Measurements from ENCODE around the gene APLP1.
A peak's percentile ranks its signal among the peaks of the same experiment; 100 is the strongest.

Gene APLP1

DNA sequence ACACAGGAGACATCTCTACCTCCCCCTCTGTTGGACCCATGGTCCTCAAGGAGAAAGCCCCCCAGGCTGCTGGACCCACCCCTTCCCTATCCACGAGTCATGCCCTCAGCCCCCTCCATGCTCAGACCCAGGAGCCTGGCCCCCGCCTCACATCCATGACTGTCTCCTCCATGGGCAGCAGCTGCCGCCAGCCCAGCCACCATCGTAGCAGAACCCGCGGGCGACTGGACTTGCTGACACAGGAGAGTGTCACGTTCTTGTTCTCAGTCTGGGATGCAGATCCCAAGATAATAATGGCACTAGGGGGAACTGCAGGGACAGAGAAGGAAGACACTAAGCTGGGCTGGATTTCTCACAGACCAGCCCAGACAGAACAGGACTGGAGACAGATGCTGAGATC is 19.9 kb upstream of the APLP1 start:
- Histone ChIP-seq H3K27ac (no peak overlapping the region), H3K9me3 (ENCODE audit: low read depth, low read length) (no peaks in the 10 kb centered on the region), H3K9ac (ENCODE audit: insufficient read length) (no peak overlapping the region), H3K36me3 (ENCODE audit: insufficient read depth, low read length) (no peaks in the 10 kb centered on the region), H3K4me3 (no peak overlapping the region)
- no peak for TF ChIP-seq EZH2 (IDR thresholded peaks at IDR 0.05)
- TF ChIP-seq FOXP2 (optimal IDR thresholded peaks at IDR 0.05; ENCODE audit: control extremely low read depth, extremely low read length, insufficient read depth): no peak
- no peak for TF ChIP-seq POLR2AphosphoS5 (IDR thresholded peaks at IDR 0.05; ENCODE audit: borderline replicate concordance, low read depth, low read length)
- DNase-seq (ENCODE audit: low read depth, low spot score): no peak

DNA sequence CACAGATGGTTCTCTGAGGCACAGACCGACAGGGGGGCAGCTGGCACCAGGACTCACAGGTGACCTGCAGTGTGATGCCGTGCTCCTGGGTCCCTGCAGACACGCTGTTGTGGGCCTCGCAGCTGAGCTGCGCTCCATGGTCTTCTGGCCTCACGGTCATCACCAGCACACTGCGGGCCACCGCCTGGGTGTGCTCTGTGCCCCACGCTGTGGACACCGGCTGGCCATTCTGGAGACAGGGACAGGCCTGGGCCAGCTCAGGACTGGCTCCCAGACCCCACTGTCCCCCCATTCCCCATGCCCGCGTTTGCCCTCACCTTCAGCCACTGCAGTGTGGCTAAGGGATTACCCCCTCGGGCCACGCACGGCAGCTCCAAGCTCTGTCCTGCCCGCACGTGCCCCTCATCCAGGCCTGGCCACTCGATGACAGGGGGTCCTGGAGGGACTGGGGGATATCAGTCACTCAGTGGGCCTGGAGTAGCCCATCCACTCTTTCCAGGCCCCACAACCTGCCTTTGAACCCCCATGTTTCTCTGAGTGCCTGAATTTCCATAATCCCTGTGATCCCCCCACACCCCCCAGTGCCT is 19.4 kb upstream of the APLP1 start:
- no peak overlapping the region for H3K9ac ChIP-seq (ENCODE audit: insufficient read length)
- no peak for TF ChIP-seq POLR2AphosphoS5 (IDR thresholded peaks at IDR 0.05; ENCODE audit: borderline replicate concordance, low read depth, low read length)
- no peak for TF ChIP-seq FOXP2 (optimal IDR thresholded peaks at IDR 0.05; ENCODE audit: control extremely low read depth, extremely low read length, insufficient read depth)
- no peak for TF ChIP-seq EZH2 (IDR thresholded peaks at IDR 0.05)
- no peak overlapping the region for H3K27ac ChIP-seq
- H3K36me3 ChIP-seq (ENCODE audit: insufficient read depth, low read length): no peaks in the 10 kb centered on the region
- no peak for DNase-seq (ENCODE audit: low read depth, low spot score)
- H3K9me3 ChIP-seq (ENCODE audit: low read depth, low read length): no peaks in the 10 kb centered on the region
- no peak overlapping the region for H3K4me3 ChIP-seq

GRCh38 chr19:35851213-35852028 is 17.0 kb upstream of the APLP1 start:
- no peak overlapping the region for H3K27ac ChIP-seq
- no peak for TF ChIP-seq FOXP2 (optimal IDR thresholded peaks at IDR 0.05; ENCODE audit: control extremely low read depth, extremely low read length, insufficient read depth)
- no peak for TF ChIP-seq POLR2AphosphoS5 (IDR thresholded peaks at IDR 0.05; ENCODE audit: borderline replicate concordance, low read depth, low read length)
- no peak for DNase-seq (ENCODE audit: low read depth, low spot score)
- no peak overlapping the region for H3K9ac ChIP-seq (ENCODE audit: insufficient read length)
- H3K36me3 ChIP-seq (ENCODE audit: insufficient read depth, low read length): no peaks in the 10 kb centered on the region
- no peak overlapping the region for H3K4me3 ChIP-seq
- no peaks in the 10 kb centered on the region for H3K9me3 ChIP-seq (ENCODE audit: low read depth, low read length)

- no peak within 1 kb of the TSS for H3K9ac ChIP-seq (ENCODE audit: insufficient read length)
- H3K9me3 ChIP-seq (ENCODE audit: low read depth, low read length): no peaks in the 10 kb centered on the region
- H3K4me3 ChIP-seq: no peak within 1 kb of the TSS
- H3K27ac ChIP-seq: no peak within 1 kb of the TSS
- H3K36me3 ChIP-seq (ENCODE audit: insufficient read depth, low read length): no peaks in the 10 kb centered on the region
- DNase-seq (ENCODE audit: low read depth, low spot score): no peak
- TF ChIP-seq EZH2 (IDR thresholded peaks at IDR 0.05) (no peak), POLR2AphosphoS5 (IDR thresholded peaks at IDR 0.05; ENCODE audit: borderline replicate concordance, low read depth, low read length) (no peak), FOXP2 (optimal IDR thresholded peaks at IDR 0.05; ENCODE audit: control extremely low read depth, extremely low read length, insufficient read depth) (no peak)
Measured at GRCh38 chr19:35852029-35852780, 16.2 kb upstream of the APLP1 start, which contains the start of gene NPHS1. NPHS1 (minus strand) TSS chr19:35852504; CDS start chr19:35851837, 667 bp downstream.

DNA sequence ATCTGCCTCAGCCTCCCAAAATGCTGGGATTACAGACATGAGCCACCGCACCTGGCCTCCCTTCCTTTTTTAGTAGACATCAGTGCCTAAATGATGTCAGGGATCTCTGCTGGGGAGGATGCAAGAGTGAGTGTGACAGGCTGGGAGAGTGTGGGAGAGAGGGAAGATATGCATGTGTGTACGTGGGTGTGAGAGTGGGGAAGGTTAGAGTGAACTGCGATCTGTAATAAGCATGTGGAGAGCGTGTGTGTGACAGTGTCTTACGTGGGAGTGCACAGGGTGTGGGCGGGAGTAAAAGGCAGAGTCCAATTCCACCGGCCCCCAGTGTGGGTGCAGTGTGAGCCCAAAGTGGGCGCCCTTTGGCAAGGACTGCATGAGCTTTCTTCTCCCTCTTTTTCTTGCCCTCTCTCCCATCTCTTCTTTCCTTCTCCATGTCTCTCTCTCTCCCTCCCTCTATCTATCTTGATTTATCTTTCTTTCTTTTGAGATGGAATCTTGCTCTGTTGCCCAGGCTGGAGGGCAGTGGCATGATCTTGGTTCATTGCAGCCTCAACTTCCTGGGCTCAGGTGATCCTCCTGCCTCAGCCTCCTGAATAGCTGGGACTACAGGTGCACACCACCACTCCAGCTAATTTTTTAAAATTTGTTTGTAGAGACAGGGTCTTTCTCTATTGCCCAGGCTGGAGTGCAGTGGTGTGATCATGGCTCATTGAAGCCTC is 15.2 kb upstream of the APLP1 start:
- no peak for DNase-seq (ENCODE audit: low read depth, low spot score)
- TF ChIP-seq EZH2 (IDR thresholded peaks at IDR 0.05) (no peak), POLR2AphosphoS5 (IDR thresholded peaks at IDR 0.05; ENCODE audit: borderline replicate concordance, low read depth, low read length) (no peak), FOXP2 (optimal IDR thresholded peaks at IDR 0.05; ENCODE audit: control extremely low read depth, extremely low read length, insufficient read depth) (no peak)
- Histone ChIP-seq H3K27ac (no peak overlapping the region), H3K9me3 (ENCODE audit: low read depth, low read length) (no peaks in the 10 kb centered on the region), H3K4me3 (no peak overlapping the region), H3K36me3 (ENCODE audit: insufficient read depth, low read length) (no peaks in the 10 kb centered on the region), H3K9ac (ENCODE audit: insufficient read length) (no peak overlapping the region)

DNA sequence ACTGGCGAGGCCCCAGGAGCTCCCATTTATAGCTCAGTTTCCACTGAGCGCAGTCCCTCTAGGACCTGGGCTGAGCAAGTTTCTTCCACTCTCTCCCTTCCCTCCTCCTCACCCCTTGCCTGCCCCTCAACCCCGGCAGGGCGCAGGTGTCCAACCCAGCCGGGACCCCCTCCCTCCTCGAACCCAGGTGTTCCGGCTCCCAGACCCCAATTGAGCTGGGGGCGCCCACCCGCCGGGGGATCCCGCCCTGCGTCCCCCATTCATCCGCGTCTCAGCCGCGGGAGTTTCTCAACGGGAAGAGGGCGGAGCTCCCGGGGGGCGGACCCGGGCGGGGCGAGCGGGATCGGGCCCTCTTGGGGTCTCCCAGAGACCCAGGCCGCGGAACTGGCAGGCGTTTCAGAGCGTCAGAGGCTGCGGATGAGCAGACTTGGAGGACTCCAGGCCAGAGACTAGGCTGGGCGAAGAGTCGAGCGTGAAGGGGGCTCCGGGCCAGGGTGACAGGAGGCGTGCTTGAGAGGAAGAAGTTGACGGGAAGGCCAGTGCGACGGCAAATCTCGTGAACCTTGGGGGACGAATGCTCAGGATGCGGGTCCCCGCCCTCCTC is 11.7 kb upstream of the APLP1 start, which contains the start of gene KIRREL2:
Gene KIRREL2 (plus strand): TSS at position 366 of the 604 bp plus-strand sequence. CDS start 209 bp downstream, at position 575.
- no peak for TF ChIP-seq FOXP2 (optimal IDR thresholded peaks at IDR 0.05; ENCODE audit: control extremely low read depth, extremely low read length, insufficient read depth)
- no peak for TF ChIP-seq POLR2AphosphoS5 (IDR thresholded peaks at IDR 0.05; ENCODE audit: borderline replicate concordance, low read depth, low read length)
- TF ChIP-seq EZH2 (IDR thresholded peaks at IDR 0.05): no peak
- Histone ChIP-seq H3K9ac (ENCODE audit: insufficient read length) (no peak within 1 kb of the TSS), H3K4me3 (peak within 1 kb of the TSS; percentile 78), H3K9me3 (ENCODE audit: low read depth, low read length) (no peaks in the 10 kb centered on the region), H3K27ac (no peak within 1 kb of the TSS), H3K36me3 (ENCODE audit: insufficient read depth, low read length) (no peaks in the 10 kb centered on the region)
- no peak for DNase-seq (ENCODE audit: low read depth, low spot score)

GRCh38 chr19:35858311-35858710 is 10.1 kb upstream of the APLP1 start:
- no peak overlapping the region for H3K4me3 ChIP-seq
- no peak for DNase-seq (ENCODE audit: low read depth, low spot score)
- H3K36me3 ChIP-seq (ENCODE audit: insufficient read depth, low read length): no peaks in the 10 kb centered on the region
- no peak overlapping the region for H3K9ac ChIP-seq (ENCODE audit: insufficient read length)
- H3K27ac ChIP-seq: no peak overlapping the region
- H3K9me3 ChIP-seq (ENCODE audit: low read depth, low read length): no peaks in the 10 kb centered on the region
- TF ChIP-seq POLR2AphosphoS5 (IDR thresholded peaks at IDR 0.05; ENCODE audit: borderline replicate concordance, low read depth, low read length) (no peak), FOXP2 (optimal IDR thresholded peaks at IDR 0.05; ENCODE audit: control extremely low read depth, extremely low read length, insufficient read depth) (no peak), EZH2 (IDR thresholded peaks at IDR 0.05) (no peak)

All from SK-N-MC (cell line).